ENCODE data around the gene RYR1.

Gene RYR1

DNA sequence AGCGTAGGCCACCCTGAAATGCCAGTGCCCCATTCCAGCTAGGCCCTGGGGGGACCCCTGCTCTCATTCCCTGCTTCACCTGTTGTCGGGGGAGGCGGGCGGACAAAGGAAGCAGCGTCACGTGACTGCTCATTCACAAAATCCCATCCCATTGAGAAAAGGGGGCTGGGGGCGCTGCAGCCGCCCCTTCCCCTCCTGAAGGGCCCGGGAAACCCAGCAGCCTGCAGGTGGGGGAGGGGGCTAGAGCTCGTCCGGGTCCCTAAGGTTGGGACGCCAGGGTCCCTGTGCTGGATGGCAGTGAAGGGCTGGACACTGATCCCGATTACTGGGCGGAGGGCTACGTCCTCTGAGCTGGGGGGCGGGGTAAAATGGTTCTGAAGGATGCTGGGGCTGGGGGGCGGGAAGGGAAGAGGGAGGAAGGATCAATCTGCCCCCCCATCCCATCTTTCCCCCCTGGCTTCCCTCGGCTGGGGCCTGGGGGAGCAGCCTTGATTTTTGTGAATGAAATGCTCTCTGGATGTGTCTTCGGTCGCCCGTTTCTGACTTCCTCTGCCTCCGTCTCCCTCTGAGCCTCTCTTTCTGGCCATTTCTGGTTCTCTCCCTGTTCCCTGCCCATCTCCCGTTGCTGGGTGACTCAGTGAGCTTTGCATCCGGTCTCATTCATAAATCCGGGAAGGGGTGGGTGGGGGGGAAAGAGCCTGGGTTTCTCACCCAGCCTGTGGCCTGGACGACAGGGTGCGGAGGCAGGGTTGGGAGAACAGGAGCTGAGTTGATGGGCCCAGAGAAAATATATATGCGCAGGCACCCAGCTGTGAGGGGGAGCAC, 44.2 kb upstream of the RYR1 start:
- Histone ChIP-seq H3K36me3 (ENCODE audit: control insufficient read depth in 2 of 2, insufficient read depth in 1 of 2, low read length in 2 of 2) (peaks cover 6 to 28% of the 10 kb centered on the region in 2 experiments), H3K9me3 (ENCODE audit: control insufficient read depth, insufficient read depth, low read depth, low read length) (no peaks in the 10 kb centered on the region), H3K4me3 (ENCODE audit: low read depth, low read length) (peak overlapping the region; percentile 56), H3K27ac (ENCODE audit: extremely low read depth, low read depth, low read length) (peak overlapping the region; percentile 57; the same call in 1 of the 2 replicates), H3K4me1 (ENCODE audit: control insufficient read depth, insufficient read depth, low read length) (peaks cover 19% of the 10 kb centered on the region)
- CTCF ChIA-PET: interaction anchor here (0.9 to 9.2 kb wide), 7 partner anchors 9 to 487 kb away, joined by 3 to 76 read pairs (median 5); partner anchors contain the start of genes FAM98C and PSMD8
- POLR2A ChIA-PET: interaction anchor here (0.7 to 4.7 kb wide), 7 partner anchors 9 to 482 kb away, joined by 4 to 223 read pairs (median 9); partner anchors contain the start of genes EIF3K, FAM98C, PSMD8 and SIPA1L3
- no peak for TF ChIP-seq MEIS1 (CRISPR knock-in tag; IDR thresholded peaks at IDR 0.05; ENCODE audit: borderline replicate concordance)
- TF ChIP-seq ZBTB48 (tag by site-specific recombination; IDR thresholded peaks at IDR 0.05): peak; percentile 59; the same call in 1 of the 2 replicates
- no peak for TF ChIP-seq MYNN (tag by site-specific recombination; IDR thresholded peaks at IDR 0.05; ENCODE audit: borderline replicate concordance)
- TF ChIP-seq ZNF132 (tag by site-specific recombination; IDR thresholded peaks at IDR 0.05; ENCODE audit: borderline replicate concordance): no peak
- no peak for TF ChIP-seq ZNF660 (tag by site-specific recombination; IDR thresholded peaks at IDR 0.05)
- TF ChIP-seq, protein P1, sequence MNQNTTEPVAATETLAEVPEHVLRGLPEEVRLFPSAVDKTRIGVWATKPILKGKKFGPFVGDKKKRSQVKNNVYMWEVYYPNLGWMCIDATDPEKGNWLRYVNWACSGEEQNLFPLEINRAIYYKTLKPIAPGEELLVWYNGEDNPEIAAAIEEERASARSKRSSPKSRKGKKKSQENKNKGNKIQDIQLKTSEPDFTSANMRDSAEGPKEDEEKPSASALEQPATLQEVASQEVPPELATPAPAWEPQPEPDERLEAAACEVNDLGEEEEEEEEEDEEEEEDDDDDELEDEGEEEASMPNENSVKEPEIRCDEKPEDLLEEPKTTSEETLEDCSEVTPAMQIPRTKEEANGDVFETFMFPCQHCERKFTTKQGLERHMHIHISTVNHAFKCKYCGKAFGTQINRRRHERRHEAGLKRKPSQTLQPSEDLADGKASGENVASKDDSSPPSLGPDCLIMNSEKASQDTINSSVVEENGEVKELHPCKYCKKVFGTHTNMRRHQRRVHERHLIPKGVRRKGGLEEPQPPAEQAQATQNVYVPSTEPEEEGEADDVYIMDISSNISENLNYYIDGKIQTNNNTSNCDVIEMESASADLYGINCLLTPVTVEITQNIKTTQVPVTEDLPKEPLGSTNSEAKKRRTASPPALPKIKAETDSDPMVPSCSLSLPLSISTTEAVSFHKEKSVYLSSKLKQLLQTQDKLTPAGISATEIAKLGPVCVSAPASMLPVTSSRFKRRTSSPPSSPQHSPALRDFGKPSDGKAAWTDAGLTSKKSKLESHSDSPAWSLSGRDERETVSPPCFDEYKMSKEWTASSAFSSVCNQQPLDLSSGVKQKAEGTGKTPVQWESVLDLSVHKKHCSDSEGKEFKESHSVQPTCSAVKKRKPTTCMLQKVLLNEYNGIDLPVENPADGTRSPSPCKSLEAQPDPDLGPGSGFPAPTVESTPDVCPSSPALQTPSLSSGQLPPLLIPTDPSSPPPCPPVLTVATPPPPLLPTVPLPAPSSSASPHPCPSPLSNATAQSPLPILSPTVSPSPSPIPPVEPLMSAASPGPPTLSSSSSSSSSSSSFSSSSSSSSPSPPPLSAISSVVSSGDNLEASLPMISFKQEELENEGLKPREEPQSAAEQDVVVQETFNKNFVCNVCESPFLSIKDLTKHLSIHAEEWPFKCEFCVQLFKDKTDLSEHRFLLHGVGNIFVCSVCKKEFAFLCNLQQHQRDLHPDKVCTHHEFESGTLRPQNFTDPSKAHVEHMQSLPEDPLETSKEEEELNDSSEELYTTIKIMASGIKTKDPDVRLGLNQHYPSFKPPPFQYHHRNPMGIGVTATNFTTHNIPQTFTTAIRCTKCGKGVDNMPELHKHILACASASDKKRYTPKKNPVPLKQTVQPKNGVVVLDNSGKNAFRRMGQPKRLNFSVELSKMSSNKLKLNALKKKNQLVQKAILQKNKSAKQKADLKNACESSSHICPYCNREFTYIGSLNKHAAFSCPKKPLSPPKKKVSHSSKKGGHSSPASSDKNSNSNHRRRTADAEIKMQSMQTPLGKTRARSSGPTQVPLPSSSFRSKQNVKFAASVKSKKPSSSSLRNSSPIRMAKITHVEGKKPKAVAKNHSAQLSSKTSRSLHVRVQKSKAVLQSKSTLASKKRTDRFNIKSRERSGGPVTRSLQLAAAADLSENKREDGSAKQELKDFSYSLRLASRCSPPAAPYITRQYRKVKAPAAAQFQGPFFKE (tag by site-specific recombination; IDR thresholded peaks at IDR 0.05; ENCODE audit: borderline replicate concordance): no peak
- no peak for TF ChIP-seq SETDB1 (IDR thresholded peaks at IDR 0.05; ENCODE audit: insufficient read length, low read length)
- TF ChIP-seq ZFP69B (tag by site-specific recombination; IDR thresholded peaks at IDR 0.05): no peak
- TF ChIP-seq SP2 (tag by site-specific recombination; IDR thresholded peaks at IDR 0.05): peak; percentile 21; the same call in 1 of the 2 replicates
- TF ChIP-seq ZNF555 (tag by site-specific recombination; conservative IDR thresholded peaks at IDR 0.05): no peak
- no peak for TF ChIP-seq ZNF292 (tag by site-specific recombination; IDR thresholded peaks at IDR 0.05; ENCODE audit: borderline replicate concordance, low read depth)
- no peak for TF ChIP-seq ZNF157 (tag by site-specific recombination; IDR thresholded peaks at IDR 0.05)
- TF ChIP-seq, protein P2, sequence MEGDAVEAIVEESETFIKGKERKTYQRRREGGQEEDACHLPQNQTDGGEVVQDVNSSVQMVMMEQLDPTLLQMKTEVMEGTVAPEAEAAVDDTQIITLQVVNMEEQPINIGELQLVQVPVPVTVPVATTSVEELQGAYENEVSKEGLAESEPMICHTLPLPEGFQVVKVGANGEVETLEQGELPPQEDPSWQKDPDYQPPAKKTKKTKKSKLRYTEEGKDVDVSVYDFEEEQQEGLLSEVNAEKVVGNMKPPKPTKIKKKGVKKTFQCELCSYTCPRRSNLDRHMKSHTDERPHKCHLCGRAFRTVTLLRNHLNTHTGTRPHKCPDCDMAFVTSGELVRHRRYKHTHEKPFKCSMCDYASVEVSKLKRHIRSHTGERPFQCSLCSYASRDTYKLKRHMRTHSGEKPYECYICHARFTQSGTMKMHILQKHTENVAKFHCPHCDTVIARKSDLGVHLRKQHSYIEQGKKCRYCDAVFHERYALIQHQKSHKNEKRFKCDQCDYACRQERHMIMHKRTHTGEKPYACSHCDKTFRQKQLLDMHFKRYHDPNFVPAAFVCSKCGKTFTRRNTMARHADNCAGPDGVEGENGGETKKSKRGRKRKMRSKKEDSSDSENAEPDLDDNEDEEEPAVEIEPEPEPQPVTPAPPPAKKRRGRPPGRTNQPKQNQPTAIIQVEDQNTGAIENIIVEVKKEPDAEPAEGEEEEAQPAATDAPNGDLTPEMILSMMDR (tag by site-specific recombination; IDR thresholded peaks at IDR 0.05): no peak
- TF ChIP-seq GLI4 (tag by site-specific recombination; IDR thresholded peaks at IDR 0.05): no peak
- TF ChIP-seq ZBTB20 (tag by site-specific recombination; IDR thresholded peaks at IDR 0.05): peak; percentile 70
- TF ChIP-seq, protein P3, sequence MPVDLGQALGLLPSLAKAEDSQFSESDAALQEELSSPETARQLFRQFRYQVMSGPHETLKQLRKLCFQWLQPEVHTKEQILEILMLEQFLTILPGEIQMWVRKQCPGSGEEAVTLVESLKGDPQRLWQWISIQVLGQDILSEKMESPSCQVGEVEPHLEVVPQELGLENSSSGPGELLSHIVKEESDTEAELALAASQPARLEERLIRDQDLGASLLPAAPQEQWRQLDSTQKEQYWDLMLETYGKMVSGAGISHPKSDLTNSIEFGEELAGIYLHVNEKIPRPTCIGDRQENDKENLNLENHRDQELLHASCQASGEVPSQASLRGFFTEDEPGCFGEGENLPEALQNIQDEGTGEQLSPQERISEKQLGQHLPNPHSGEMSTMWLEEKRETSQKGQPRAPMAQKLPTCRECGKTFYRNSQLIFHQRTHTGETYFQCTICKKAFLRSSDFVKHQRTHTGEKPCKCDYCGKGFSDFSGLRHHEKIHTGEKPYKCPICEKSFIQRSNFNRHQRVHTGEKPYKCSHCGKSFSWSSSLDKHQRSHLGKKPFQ (tag by site-specific recombination; IDR thresholded peaks at IDR 0.05): no peak
- TF ChIP-seq ZNF266 (tag by site-specific recombination; IDR thresholded peaks at IDR 0.05; ENCODE audit: low read depth): no peak
- TF ChIP-seq ZNF211 (tag by site-specific recombination; IDR thresholded peaks at IDR 0.05; ENCODE audit: low read depth): no peak
- no peak for TF ChIP-seq MZF1 (tag by site-specific recombination; IDR thresholded peaks at IDR 0.05; ENCODE audit: borderline replicate concordance)
- no peak for TF ChIP-seq ZNF426 (tag by site-specific recombination; IDR thresholded peaks at IDR 0.05)
- no peak for TF ChIP-seq ZNF747 (tag by site-specific recombination; IDR thresholded peaks at IDR 0.05)
- TF ChIP-seq SP3 (tag by site-specific recombination; IDR thresholded peaks at IDR 0.05): peak; percentile 42; the same call in 1 of the 2 replicates
- TF ChIP-seq ZIC2 (tag by site-specific recombination; IDR thresholded peaks at IDR 0.05): no peak
- TF ChIP-seq, protein P4, sequence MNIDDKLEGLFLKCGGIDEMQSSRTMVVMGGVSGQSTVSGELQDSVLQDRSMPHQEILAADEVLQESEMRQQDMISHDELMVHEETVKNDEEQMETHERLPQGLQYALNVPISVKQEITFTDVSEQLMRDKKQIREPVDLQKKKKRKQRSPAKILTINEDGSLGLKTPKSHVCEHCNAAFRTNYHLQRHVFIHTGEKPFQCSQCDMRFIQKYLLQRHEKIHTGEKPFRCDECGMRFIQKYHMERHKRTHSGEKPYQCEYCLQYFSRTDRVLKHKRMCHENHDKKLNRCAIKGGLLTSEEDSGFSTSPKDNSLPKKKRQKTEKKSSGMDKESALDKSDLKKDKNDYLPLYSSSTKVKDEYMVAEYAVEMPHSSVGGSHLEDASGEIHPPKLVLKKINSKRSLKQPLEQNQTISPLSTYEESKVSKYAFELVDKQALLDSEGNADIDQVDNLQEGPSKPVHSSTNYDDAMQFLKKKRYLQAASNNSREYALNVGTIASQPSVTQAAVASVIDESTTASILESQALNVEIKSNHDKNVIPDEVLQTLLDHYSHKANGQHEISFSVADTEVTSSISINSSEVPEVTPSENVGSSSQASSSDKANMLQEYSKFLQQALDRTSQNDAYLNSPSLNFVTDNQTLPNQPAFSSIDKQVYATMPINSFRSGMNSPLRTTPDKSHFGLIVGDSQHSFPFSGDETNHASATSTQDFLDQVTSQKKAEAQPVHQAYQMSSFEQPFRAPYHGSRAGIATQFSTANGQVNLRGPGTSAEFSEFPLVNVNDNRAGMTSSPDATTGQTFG (tag by site-specific recombination; IDR thresholded peaks at IDR 0.05; ENCODE audit: borderline replicate concordance): no peak
- TF ChIP-seq ZNF626 (tag by site-specific recombination; IDR thresholded peaks at IDR 0.05): no peak
- no peak for TF ChIP-seq ZBTB17 (tag by site-specific recombination; IDR thresholded peaks at IDR 0.05)

Data from HEK293 (cell line).